ENCODE results near the gene ITGAL. TPM values are rescaled to one million over a fixed set of nuclear protein-coding genes. Genes with fewer than 3 reads are reported as not detected.

ITGAL gene
- 100 to 1,000 TPM; 648 to 717 TPM for total RNA-seq

GRCh38 chr16:30472328-30472942 is at the start of gene ITGAL:
Gene ITGAL, plus strand, starts transcription at chr16:30472742. Its CDS starts 96 bp downstream, at chr16:30472838.
- H3K9me3 Mint-ChIP-seq = no peaks in the 10 kb centered on the region
- H3K4me1 Mint-ChIP-seq (ENCODE audit: low read depth in 2 of 2) = peaks cover 45 to 54% of the 10 kb centered on the region in 2 donors
- H3K4me3 Mint-ChIP-seq = peak within 1 kb of the TSS; percentile 93
- ATAC-seq (peak; percentile 83), DNase-seq (ENCODE audit: low spot score) (peak; percentile 95)
- H3K27ac Mint-ChIP-seq = peak within 1 kb of the TSS; percentile 94 to 95
- peaks cover 24% of the 10 kb centered on the region for H3K36me3 Mint-ChIP-seq
- no peaks in the 10 kb centered on the region for H3K27me3 Mint-ChIP-seq

- H3K27ac Mint-ChIP-seq = no peak overlapping the region
- no peak overlapping the region for H3K4me3 Mint-ChIP-seq
- H3K36me3 Mint-ChIP-seq = peaks cover 6% of the 10 kb centered on the region
- H3K27me3 Mint-ChIP-seq = no peaks in the 10 kb centered on the region
- DNase-seq (ENCODE audit: low spot score) (no peak), ATAC-seq (no peak)
- H3K4me1 Mint-ChIP-seq (ENCODE audit: low read depth in 2 of 2) = peaks cover 8 to 11% of the 10 kb centered on the region in 2 donors
- H3K9me3 Mint-ChIP-seq = no peaks in the 10 kb centered on the region
Measured at GRCh38 chr16:30428055-30428454, 44.5 kb upstream of the ITGAL start.

GRCh38 chr16:30429418-30429677 is 43.2 kb upstream of the ITGAL start:
- DNase-seq (ENCODE audit: low spot score) (no peak), ATAC-seq (no peak)
- Mint-ChIP-seq H3K4me3 (no peak overlapping the region), H3K4me1 (ENCODE audit: low read depth in 2 of 2) (peaks cover 8 to 11% of the 10 kb centered on the region in 2 donors), H3K36me3 (peaks cover 6% of the 10 kb centered on the region), H3K27me3 (no peaks in the 10 kb centered on the region), H3K27ac (no peak overlapping the region), H3K9me3 (no peaks in the 10 kb centered on the region)

GRCh38 chr16:30429678-30430427 is 42.7 kb upstream of the ITGAL start, which contains the start of gene DCTPP1:
Gene DCTPP1, minus strand, starts transcription at chr16:30430030. Its CDS starts 50 bp downstream, at chr16:30429980.
- peaks cover 6% of the 10 kb centered on the region for H3K36me3 Mint-ChIP-seq
- H3K27ac Mint-ChIP-seq = no peak within 1 kb of the TSS
- ATAC-seq = peak; percentile 99
- H3K4me3 Mint-ChIP-seq = no peak within 1 kb of the TSS
- H3K4me1 Mint-ChIP-seq (ENCODE audit: low read depth in 2 of 2) = peaks cover 11 to 12% of the 10 kb centered on the region in 2 donors
- peak; percentile 98 for DNase-seq (ENCODE audit: low spot score)
- H3K27me3 Mint-ChIP-seq = no peaks in the 10 kb centered on the region
- H3K9me3 Mint-ChIP-seq = no peaks in the 10 kb centered on the region

GRCh38 chr16:30430428-30430970 is 42.0 kb upstream of the ITGAL start:
- ATAC-seq = peak; percentile 11 to 30
- no peak overlapping the region for H3K27ac Mint-ChIP-seq
- no peaks in the 10 kb centered on the region for H3K9me3 Mint-ChIP-seq

GRCh38 chr16:30434852-30435251 is 37.7 kb upstream of the ITGAL start:
- H3K4me1 Mint-ChIP-seq (ENCODE audit: low read depth in 2 of 2) = peaks cover 0 to 12% of the 10 kb centered on the region in 2 donors
- H3K4me3 Mint-ChIP-seq = no peak overlapping the region
- no peak for ATAC-seq
- H3K9me3 Mint-ChIP-seq = no peaks in the 10 kb centered on the region
- H3K27ac Mint-ChIP-seq = peak overlapping the region in 1 of 2 donors; percentile 2
- no peaks in the 10 kb centered on the region for H3K36me3 Mint-ChIP-seq
- no peaks in the 10 kb centered on the region for H3K27me3 Mint-ChIP-seq
- no peak for DNase-seq (ENCODE audit: low spot score)

More at GRCh38 chr16:30430428-30430970, 42.0 kb upstream of the ITGAL start:
- Mint-ChIP-seq H3K4me3 (no peak overlapping the region), H3K27me3 (no peaks in the 10 kb centered on the region), H3K4me1 (ENCODE audit: low read depth in 2 of 2) (peaks cover 11 to 15% of the 10 kb centered on the region in 2 donors), H3K36me3 (peaks cover 6% of the 10 kb centered on the region)
- DNase-seq (ENCODE audit: low spot score) = no peak

GRCh38 chr16:30437511-30438046 is 35.0 kb upstream of the ITGAL start:
- H3K36me3 Mint-ChIP-seq = no peaks in the 10 kb centered on the region
- ATAC-seq = no peak
- H3K4me3 Mint-ChIP-seq = no peak overlapping the region
- H3K9me3 Mint-ChIP-seq = no peaks in the 10 kb centered on the region
- peaks cover 5 to 12% of the 10 kb centered on the region in 2 donors for H3K4me1 Mint-ChIP-seq (ENCODE audit: low read depth in 2 of 2)
- DNase-seq (ENCODE audit: low spot score) = no peak
- no peak overlapping the region for H3K27ac Mint-ChIP-seq
- no peaks in the 10 kb centered on the region for H3K27me3 Mint-ChIP-seq

- Mint-ChIP-seq H3K27ac (no peak overlapping the region), H3K36me3 (peaks cover 8% of the 10 kb centered on the region), H3K27me3 (no peaks in the 10 kb centered on the region), H3K4me3 (no peak overlapping the region), H3K4me1 (ENCODE audit: low read depth in 2 of 2) (peaks cover 14 to 22% of the 10 kb centered on the region in 2 donors), H3K9me3 (no peaks in the 10 kb centered on the region)
- no peak for DNase-seq (ENCODE audit: low spot score)
- no peak for ATAC-seq
Measured at GRCh38 chr16:30438835-30439234, 33.7 kb upstream of the ITGAL start.

- Mint-ChIP-seq H3K4me3 (no peak overlapping the region), H3K9me3 (no peaks in the 10 kb centered on the region), H3K27me3 (no peaks in the 10 kb centered on the region), H3K36me3 (peaks cover 12% of the 10 kb centered on the region), H3K27ac (no peak overlapping the region), H3K4me1 (ENCODE audit: low read depth in 2 of 2) (peaks cover 22 to 27% of the 10 kb centered on the region in 2 donors)
- ATAC-seq = no peak
- no peak for DNase-seq (ENCODE audit: low spot score)
Measured at GRCh38 chr16:30439720-30440348, 32.7 kb upstream of the ITGAL start.

- Mint-ChIP-seq H3K27ac (peak overlapping the region; percentile 10 to 15), H3K9me3 (no peaks in the 10 kb centered on the region), H3K4me3 (peak overlapping the region; percentile 85), H3K36me3 (peaks cover 12% of the 10 kb centered on the region), H3K27me3 (no peaks in the 10 kb centered on the region), H3K4me1 (ENCODE audit: low read depth in 2 of 2) (peaks cover 29 to 36% of the 10 kb centered on the region in 2 donors)
- DNase-seq (ENCODE audit: low spot score) (no peak), ATAC-seq (no peak)
Measured at GRCh38 chr16:30443631-30444030, 28.9 kb upstream of the ITGAL start.

- Mint-ChIP-seq H3K27me3 (no peaks in the 10 kb centered on the region), H3K9me3 (no peaks in the 10 kb centered on the region), H3K27ac (peak overlapping the region; percentile 76 to 96), H3K4me1 (ENCODE audit: low read depth in 2 of 2) (peaks cover 29 to 38% of the 10 kb centered on the region in 2 donors), H3K4me3 (peak overlapping the region; percentile 85), H3K36me3 (peaks cover 12% of the 10 kb centered on the region)
- ATAC-seq (no peak), DNase-seq (ENCODE audit: low spot score) (no peak)
Measured at GRCh38 chr16:30444231-30445148, 28.1 kb upstream of the ITGAL start.

- Mint-ChIP-seq H3K36me3 (peaks cover 12% of the 10 kb centered on the region), H3K4me1 (ENCODE audit: low read depth in 2 of 2) (peaks cover 29 to 38% of the 10 kb centered on the region in 2 donors), H3K27me3 (no peaks in the 10 kb centered on the region), H3K9me3 (no peaks in the 10 kb centered on the region), H3K27ac (peak overlapping the region; percentile 76 to 96), H3K4me3 (peak overlapping the region; percentile 85)
- no peak for DNase-seq (ENCODE audit: low spot score)
- ATAC-seq = no peak
Measured at GRCh38 chr16:30445149-30445407, 27.5 kb upstream of the ITGAL start.
